Testis (tissue), 2 donors: ENCODE data around the gene MEPCE.

ENCODE experiments used
- POLR2A ChIP-seq: fragments of 450-650 bp; IDR thresholded peaks from one replicate; pipeline ENCODE4 v1.6.1; 2017; ENCODE audit warnings: antibody characterized with exemption, mild to moderate bottlenecking, moderate library complexity
- TF ChIP-seq, protein P1 (sequence below), 3 experiments: fragments of 450-650 bp in 2 of 3; fragments of 200-600 bp in 1 of 3; sonication (generic) in 1 of 3; IDR thresholded peaks; one replicate each; pipeline ENCODE4 v1.5.1; 2016 to 2019; ENCODE audit warnings: antibody characterized with exemption in 3 of 3, mild to moderate bottlenecking in 2 of 3, moderate library complexity in 1 of 3

DNA sequence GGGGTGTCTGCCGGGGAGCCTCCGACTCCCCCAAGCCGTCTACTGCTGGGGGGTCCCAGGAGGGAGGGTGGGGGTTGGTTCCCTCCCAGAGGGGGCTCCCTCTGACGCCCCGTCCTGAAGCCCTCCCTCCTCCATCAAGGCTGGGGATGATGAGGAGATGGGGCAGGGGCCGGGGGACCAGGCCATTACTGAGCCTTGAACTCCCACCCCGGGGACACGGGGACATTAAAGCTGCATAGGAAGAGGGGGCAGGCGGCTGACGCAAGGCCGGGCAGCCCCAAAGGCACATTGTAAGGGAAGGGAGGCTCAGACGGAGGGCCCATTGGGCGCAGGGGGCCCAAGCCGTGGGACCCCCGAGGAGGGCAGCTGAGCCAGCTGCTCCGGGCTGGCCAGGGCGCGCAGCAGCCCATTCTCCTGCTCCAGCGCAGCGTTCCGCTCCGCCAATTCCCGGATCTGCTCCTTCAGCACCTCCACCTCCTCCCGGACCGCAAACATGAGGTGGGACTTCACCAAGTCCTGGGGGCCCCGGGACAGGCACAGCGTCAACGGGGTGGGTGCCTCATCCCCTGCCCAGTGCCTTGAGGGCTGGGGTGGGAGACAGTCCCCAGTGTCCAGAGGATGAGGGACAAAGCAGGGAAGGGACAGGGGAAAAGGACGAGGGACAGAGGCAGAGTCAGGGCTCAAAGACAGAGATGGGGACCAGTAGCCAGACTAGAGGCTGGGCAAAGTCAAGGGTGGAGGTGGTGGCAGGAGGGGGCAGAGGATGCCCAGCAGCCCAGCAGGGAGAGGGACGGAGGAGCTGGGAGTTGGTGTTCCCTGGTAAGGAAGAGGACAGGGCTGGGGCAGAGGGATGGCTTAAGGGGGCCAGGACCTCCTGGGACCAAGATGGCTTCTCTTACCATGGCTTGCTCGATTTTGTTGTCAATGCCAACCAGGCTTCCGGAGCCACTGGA is 37.3 kb downstream of the MEPCE start:
- TF ChIP-seq, protein P1, sequence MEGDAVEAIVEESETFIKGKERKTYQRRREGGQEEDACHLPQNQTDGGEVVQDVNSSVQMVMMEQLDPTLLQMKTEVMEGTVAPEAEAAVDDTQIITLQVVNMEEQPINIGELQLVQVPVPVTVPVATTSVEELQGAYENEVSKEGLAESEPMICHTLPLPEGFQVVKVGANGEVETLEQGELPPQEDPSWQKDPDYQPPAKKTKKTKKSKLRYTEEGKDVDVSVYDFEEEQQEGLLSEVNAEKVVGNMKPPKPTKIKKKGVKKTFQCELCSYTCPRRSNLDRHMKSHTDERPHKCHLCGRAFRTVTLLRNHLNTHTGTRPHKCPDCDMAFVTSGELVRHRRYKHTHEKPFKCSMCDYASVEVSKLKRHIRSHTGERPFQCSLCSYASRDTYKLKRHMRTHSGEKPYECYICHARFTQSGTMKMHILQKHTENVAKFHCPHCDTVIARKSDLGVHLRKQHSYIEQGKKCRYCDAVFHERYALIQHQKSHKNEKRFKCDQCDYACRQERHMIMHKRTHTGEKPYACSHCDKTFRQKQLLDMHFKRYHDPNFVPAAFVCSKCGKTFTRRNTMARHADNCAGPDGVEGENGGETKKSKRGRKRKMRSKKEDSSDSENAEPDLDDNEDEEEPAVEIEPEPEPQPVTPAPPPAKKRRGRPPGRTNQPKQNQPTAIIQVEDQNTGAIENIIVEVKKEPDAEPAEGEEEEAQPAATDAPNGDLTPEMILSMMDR (IDR thresholded peaks at IDR 0.05): no peak
- TF ChIP-seq POLR2A: no peak
